ENCODE data around the gene UBA6.
"Not testable (repeated sequence)": the region's sequence is repeated elsewhere in the genome, so short reads cannot be mapped to it uniquely, and the experiment has no call there.

Gene UBA6

GRCh38 chr4:67713529-67714247 lies 12.7 kb upstream of the UBA6 start:
- peak; percentile 60 for DNase-seq (ENCODE audit: low read depth)

- no peak for DNase-seq (ENCODE audit: low read depth)
Measured at GRCh38 chr4:67712650-67713528, 11.9 kb upstream of the UBA6 start.

- no peak for DNase-seq (ENCODE audit: low read depth)
Measured at GRCh38 chr4:67712000-67712625, 11.2 kb upstream of the UBA6 start.

GRCh38 chr4:67706682-67707081 lies 5.7 kb upstream of the UBA6 start:
- DNase-seq (ENCODE audit: low read depth): not testable (repeated sequence)

GRCh38 chr4:67704843-67705242 lies 3.9 kb upstream of the UBA6 start:
- no peak for DNase-seq (ENCODE audit: low read depth)

GRCh38 chr4:67702166-67702565 lies 1.2 kb upstream of the UBA6 start:
- DNase-seq (ENCODE audit: low read depth): no peak

DNA sequence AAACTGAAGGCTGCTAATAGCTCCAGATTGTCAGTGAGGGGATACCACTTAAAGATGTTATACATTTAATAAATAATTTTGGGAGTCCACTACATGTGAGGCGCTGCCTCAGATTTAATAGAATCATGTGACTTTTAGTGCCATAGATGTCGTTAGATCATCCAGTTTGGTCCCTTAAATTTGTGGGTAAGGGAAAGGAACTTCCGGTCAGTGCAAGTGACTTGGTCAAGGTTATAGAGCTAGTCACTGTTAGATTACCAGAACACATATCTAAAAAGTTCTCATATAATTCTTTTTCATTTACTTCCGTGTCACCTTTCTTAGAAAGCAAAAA lies 529 bp upstream of the UBA6 start:
- no peak for DNase-seq (ENCODE audit: low read depth)

GRCh38 chr4:67700116-67700737 lies 728 bp downstream of the UBA6 start:
- peak; percentile 8 for DNase-seq (ENCODE audit: low read depth)

GRCh38 chr4:67699603-67700002 lies 1.4 kb downstream of the UBA6 start:
- DNase-seq (ENCODE audit: low read depth): no peak

GRCh38 chr4:67697860-67698687 lies 2.9 kb downstream of the UBA6 start:
- no peak for DNase-seq (ENCODE audit: low read depth)

DNA sequence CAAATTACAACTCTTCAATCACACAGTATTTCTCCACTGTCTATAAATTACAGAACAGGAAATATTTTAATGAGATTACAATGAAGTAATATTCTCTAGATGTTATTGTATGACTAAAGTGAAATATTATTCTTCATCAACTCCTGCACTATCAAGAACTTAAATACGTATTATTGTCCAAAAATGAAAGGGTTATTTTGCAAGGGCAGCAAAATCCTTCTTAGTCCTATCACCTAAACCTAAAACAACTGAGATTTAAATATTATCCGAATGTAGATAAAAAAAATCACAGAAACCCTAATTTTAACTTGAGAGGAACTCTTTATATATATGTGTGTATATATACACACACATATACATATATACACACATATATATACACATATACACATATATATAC lies 4.9 kb downstream of the UBA6 start:
- DNase-seq (ENCODE audit: low read depth): no peak

GRCh38 chr4:67694662-67695061 lies 6.3 kb downstream of the UBA6 start:
- no peak for DNase-seq (ENCODE audit: low read depth)

- DNase-seq (ENCODE audit: low read depth): no peak
Measured at GRCh38 chr4:67691328-67691727, 9.6 kb downstream of the UBA6 start.

GRCh38 chr4:67687636-67688035 lies 13.3 kb downstream of the UBA6 start:
- peak; percentile 19 for DNase-seq (ENCODE audit: low read depth)

GRCh38 chr4:67685532-67685859 lies 15.5 kb downstream of the UBA6 start:
- no peak for DNase-seq (ENCODE audit: low read depth)

- DNase-seq (ENCODE audit: low read depth): peak; percentile 14
Measured at GRCh38 chr4:67684839-67685531, 16.0 kb downstream of the UBA6 start.

DNA sequence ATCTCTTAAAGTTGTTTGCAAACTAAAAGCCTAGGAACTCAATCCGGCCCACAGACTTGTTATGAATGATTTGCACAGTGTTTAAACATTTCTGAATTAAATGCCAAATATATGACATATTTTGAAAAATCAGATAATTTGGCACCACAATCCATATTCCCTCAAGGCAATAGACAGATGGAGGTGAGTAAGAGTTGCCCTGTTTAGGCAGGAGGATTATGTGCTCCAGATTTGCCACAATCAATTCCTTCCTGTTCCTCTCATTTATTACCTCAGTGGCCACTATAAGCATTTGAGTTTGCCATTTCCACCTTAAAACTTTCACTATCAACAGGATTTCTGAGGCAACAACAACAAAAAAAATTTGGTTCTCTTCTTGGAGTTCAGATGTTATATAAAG lies 18.7 kb downstream of the UBA6 start:
- DNase-seq (ENCODE audit: low read depth): no peak

DNA sequence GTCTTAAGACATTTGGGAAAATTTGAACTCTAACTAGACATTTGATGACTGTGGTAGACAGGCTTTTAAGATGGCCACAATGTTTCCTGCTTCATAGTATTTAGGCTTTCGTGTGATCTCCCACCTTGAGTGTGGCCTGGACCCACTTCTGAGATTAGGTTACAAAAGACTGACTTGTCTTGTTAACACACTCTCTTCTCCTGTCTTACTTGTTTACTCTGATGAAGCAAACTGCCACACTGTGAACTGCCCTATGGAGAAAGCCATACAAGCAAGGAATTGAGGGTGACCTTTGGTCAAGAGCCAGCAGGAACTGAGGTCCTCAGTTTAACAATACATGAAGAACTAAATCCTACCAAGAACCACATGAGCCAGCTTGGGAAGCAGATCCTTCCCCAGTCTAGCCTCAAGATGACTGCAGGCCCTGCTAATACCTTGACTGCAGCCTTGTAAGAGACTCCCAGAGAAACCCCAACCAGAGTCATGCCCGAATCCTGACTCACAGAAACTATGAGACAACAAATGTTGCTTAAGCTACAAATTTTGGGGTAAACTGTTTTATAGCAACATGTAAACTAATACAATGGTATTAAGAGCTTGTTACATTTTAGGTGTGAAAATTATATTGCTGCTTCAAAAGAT lies 20.3 kb downstream of the UBA6 start:
- no peak for DNase-seq (ENCODE audit: low read depth)

- no peak for DNase-seq (ENCODE audit: low read depth)
Measured at GRCh38 chr4:67678612-67679011, 22.3 kb downstream of the UBA6 start.

DNA sequence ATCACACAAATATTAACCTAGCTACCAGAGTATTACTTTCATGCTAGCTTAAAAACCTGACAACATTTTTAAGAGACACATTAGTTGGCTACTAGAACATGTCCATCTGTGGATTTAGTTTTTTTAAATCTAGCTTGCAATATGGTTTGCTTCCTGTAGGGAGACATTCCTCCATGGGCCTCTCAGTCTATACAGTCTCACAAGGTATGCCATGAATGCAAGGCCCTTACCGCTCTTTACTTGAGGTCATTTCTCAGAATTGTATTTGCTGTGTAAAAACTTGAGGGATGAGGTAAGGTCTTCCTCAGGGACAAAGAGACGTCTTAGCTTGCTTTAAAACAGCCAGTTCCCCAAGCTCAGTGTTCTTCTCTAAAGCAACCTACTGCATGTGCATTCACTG lies 26.9 kb downstream of the UBA6 start:
- no peak for DNase-seq (ENCODE audit: low read depth)

GRCh38 chr4:67668315-67668714 lies 32.6 kb downstream of the UBA6 start:
- no peak for DNase-seq (ENCODE audit: low read depth)

Data from HS-5 (cell line).